Activated CD4-positive, alpha-beta T cell treated with anti-CD3 and anti-CD28 coated beads, Interleukin-2, amount 50 U/mL, for 4 hours (primary cell): Measurements from ENCODE around the gene PSMD14.

ENCODE experiments used
- DNase-seq, 2 experiments: peaks; one replicate each; pipeline ENCODE4 v3.0.0-alpha.2; 2020

Gene PSMD14

GRCh38 chr2:161420406-161421074, 112.3 kb downstream of the PSMD14 start:
- no peak for DNase-seq

- DNase-seq = no peak
Observed at GRCh38 chr2:161421686-161422085, 113.5 kb downstream of the PSMD14 start.

DNA sequence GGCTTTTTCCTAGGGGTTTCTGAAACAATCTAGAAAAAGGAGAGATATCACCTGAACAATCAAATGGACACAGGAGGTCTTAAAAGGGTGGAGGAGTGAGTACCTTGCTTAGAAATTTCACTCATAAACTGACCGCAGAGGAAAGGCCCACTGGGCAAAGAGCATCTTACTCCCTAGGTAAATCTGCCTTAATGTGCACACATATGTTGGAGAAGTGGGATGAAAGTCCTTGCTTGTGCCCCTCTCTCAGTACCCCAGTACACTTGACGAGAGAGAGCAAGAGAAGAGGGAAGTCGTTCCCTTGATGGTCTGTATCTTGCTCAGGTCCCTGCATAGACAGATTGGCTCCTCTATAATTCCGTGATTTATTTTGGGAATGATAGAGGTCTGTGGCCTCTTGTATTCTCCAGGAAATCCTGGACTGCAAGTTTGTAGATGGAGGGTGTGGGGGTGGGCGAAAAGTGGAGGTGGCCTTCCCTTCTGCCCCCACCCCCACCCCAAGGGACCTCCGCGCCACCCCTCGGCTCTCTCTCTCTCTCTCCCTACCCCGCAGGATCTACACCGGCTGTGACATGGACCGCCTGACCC, 114.7 kb downstream of the PSMD14 start:
- DNase-seq = no peak

GRCh38 chr2:161423421-161424393, 115.5 kb downstream of the PSMD14 start:
- no peak for DNase-seq

- no peak for DNase-seq
Observed at GRCh38 chr2:161424394-161424769, 116.2 kb downstream of the PSMD14 start.

GRCh38 chr2:161424891-161425727, 116.9 kb downstream of the PSMD14 start:
- no peak for DNase-seq

GRCh38 chr2:161425728-161426454, 117.7 kb downstream of the PSMD14 start:
- no peak for DNase-seq

DNA sequence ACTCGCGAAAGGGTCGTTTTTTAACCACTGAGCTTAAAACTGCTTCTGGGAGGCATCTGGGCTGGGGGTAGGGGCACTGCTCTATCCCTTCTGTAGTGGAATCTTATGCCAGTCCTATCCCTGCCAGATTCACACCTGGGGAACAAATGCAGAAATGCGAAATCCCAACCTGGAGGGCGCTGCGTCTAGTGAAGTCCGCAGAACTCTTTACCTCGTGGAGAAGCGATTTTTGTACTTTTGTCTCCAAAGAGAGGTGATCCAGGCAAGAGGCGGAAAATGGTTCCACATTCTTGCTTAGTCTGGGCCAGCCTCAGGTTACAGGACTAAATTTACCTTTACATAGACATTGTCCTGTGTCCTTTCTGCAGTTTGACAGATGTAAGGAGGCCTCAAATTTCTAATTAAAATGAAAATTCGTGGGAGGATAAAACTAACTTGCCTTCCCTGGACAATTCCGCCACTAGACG, 118.3 kb downstream of the PSMD14 start:
- DNase-seq = no peak

GRCh38 chr2:161426922-161427663, 118.9 kb downstream of the PSMD14 start:
- no peak for DNase-seq

DNA sequence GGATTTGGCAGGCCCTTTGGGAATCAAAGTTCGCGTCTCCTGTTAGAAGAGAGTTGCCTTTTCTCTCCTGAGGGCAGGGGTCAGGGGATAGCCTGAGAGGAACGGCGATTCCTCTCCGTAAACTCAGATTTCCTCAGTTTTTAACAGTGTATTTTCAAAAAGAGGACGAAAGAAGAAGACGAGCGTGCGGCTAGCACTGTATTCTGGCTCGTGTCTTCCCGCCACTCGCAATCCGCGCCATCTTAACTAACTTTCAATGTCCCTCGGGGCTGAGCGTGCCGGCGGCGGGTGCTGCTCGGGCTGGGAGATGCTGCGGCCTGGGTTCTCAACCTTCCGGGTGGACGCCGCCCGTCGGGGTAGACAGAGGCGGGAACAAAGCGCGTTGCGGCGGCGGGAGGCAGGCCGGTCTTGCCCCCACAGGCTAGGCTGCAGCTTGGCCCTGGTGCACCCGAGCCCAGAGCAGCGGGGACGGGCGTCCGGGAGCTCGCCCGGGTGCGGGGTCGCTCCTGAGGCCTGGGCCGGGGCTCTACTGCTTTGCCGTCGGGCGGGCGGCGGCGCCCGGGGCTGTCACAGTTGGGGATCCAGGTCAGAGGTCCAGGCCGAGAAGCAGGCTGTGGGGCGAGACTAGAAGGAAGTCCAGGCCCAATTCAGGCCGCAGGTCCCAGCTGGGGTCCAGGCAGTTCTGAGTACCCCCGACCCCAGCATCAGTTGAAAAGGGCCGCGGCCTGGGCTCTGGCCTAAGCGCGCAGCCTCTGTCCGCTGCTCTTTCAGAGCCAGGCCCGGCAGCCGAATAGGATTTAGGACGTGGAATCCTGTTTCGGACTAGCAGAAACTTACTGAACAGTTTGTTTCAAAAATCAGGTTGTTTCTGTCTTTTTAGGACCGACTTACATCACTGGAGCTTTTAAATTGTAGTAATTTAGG, 119.7 kb downstream of the PSMD14 start:
- no peak for DNase-seq

- no peak for DNase-seq
Observed at GRCh38 chr2:161430386-161430785, 122.2 kb downstream of the PSMD14 start.

DNA sequence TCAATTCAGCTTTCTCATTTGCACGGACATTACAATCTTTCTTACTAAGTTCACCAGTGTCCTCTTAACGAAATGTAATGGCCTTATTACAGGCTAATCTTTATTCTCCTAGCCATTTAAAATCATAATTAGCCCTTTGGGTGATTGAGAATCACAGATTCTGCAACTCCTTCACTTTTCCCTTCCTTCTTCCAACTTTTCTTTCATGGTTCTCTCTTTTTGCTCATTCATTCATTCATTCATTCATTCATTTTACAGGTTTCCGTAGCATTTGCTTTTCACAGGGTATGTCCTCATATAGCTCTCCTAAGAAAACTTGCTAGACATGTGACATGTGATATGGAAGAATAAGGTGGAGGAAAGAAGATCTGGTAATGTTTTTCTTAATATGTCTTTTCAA, 123.9 kb downstream of the PSMD14 start:
- DNase-seq = no peak

DNA sequence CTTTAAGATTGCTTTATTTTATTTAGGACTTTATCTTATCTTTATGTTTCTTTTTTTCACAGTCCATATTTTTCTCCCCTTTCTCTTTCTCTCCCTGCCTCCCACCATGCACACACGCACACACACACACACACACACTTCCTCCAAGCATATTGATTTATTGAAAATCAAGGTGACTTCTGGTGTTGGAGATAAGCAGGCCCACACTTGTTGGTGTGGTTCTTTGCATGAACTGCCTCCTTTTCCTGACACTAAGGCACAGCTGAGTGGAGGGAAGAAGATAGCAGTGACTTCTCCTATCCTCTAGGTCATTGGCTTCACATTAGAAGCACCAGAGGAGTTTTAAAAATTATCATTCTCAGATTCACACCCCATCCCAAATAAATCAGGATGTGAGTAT, 125.9 kb downstream of the PSMD14 start:
- no peak for DNase-seq

- DNase-seq = no peak
Observed at GRCh38 chr2:161436411-161436810, 128.2 kb downstream of the PSMD14 start.

DNA sequence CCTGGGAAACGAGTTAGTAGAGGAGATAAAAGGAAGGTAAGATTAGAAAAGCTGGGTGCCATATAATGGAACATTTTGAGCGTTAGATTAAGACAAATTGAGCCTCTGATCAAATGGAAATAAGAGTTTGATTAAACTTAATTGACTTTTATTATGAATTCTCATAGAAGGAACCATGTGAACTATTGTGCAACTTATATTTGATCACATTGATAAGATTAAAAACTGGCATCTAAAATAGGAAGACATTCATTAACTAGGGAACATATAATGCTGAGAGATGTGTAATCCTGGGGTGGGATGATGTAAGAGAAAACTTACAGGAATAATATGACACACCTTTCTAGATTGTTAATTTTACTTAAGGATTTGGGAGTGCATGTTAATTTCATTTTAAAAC, 130.4 kb downstream of the PSMD14 start:
- no peak for DNase-seq

DNA sequence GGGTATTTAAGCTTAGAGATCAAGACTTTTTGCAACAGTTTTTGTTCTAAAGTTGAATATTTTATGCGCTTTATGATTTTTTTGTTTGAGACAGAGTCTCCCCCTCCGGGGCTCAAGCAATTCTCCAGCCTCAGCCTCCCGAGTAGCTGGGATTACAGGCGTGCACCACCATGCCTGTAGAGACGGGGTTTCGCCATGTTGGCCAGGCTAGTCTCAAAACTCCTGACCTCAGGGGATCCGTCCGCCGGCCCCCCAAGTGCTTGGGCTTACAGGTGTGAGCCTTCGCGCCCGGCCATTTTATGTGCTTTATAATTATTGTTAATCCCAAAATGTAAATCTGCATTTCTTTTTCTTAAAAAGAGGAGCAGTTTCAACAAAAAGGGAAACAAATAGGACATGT, 136.9 kb downstream of the PSMD14 start:
- DNase-seq = no peak

GRCh38 chr2:161448431-161448830, 140.2 kb downstream of the PSMD14 start:
- DNase-seq = no peak
